Osteoblast (primary cell): Measurements from ENCODE around the gene LSM2. TPM values are rescaled to one million over a fixed set of nuclear protein-coding genes. Genes with fewer than 3 reads are reported as not detected.

Experiments
- DNase-seq: peaks from one replicate; pipeline ENCODE4 v3.0.0; 2011; ENCODE audit warnings: low spot score, mixed read lengths; ENCODE audit not compliant: insufficient read length; ENCODE audit errors: missing footprints
- H2AFZ ChIP-seq: 2 replicates; pipeline ENCODE4 v1.6.0; 2011; ENCODE audit warnings: mild to moderate bottlenecking, low read length
- H3K27ac ChIP-seq: 2 replicates; pipeline ENCODE4 v1.5.1; 2011; ENCODE audit warnings: mild to moderate bottlenecking, low read depth, low read length, moderate library complexity
- H3K27me3 ChIP-seq: 2 replicates; pipeline ENCODE4 v1.6.0; 2012; ENCODE audit warnings: mild to moderate bottlenecking, control low read depth, inconsistent platforms, low read length, moderate library complexity; ENCODE audit not compliant: insufficient read depth
- H3K36me3 ChIP-seq: 2 replicates; pipeline ENCODE4 v1.5.1; 2011; ENCODE audit warnings: mild to moderate bottlenecking, low read length, control low read depth, moderate library complexity; ENCODE audit not compliant: insufficient read depth
- H3K4me1 ChIP-seq: 2 replicates; pipeline ENCODE4 v1.5.1; 2011; ENCODE audit warnings: mild to moderate bottlenecking, low read length, control low read depth, moderate library complexity; ENCODE audit not compliant: insufficient read depth
- H3K4me2 ChIP-seq: 2 replicates; pipeline ENCODE4 v1.6.0; 2011; ENCODE audit warnings: mild to moderate bottlenecking, low read length; ENCODE audit not compliant: insufficient read depth
- H3K4me3 ChIP-seq: fragments of 200-600 bp; sonication (generic); 3 replicates; pipeline ENCODE4 v1.5.1; 2012; ENCODE audit warnings: mild to moderate bottlenecking, low read length, inconsistent platforms; ENCODE audit not compliant: insufficient read depth
- H3K79me2 ChIP-seq: 2 replicates; pipeline ENCODE4 v1.6.0; 2012; ENCODE audit warnings: mild to moderate bottlenecking, low read length, control low read depth, inconsistent platforms; ENCODE audit not compliant: insufficient read depth
- H3K9me3 ChIP-seq: 2 replicates; pipeline ENCODE4 v1.5.1; 2011; ENCODE audit warnings: low read depth, low read length, control low read depth
- H4K20me1 ChIP-seq: 2 replicates; pipeline ENCODE4 v1.6.0; 2012; ENCODE audit warnings: mild to moderate bottlenecking, low read length, control low read depth; ENCODE audit not compliant: insufficient read depth
- total RNA-seq: library from RNA; depleted of rRNA; stranded (reverse); fragments of >200 nt; gene quantifications from 2 replicates; pipeline ENCODE4 v1.2.3, GENCODE V29; 2012
- TF ChIP-seq, protein P1 (sequence below): IDR thresholded peaks from 2 replicates; pipeline ENCODE4 v1.5.1; 2011; ENCODE audit warnings: mild to moderate bottlenecking, low read depth, low read length, moderate library complexity; ENCODE audit errors: extremely low read depth

LSM2 gene
- total RNA-seq, 1 donor = 22.4 TPM

DNA sequence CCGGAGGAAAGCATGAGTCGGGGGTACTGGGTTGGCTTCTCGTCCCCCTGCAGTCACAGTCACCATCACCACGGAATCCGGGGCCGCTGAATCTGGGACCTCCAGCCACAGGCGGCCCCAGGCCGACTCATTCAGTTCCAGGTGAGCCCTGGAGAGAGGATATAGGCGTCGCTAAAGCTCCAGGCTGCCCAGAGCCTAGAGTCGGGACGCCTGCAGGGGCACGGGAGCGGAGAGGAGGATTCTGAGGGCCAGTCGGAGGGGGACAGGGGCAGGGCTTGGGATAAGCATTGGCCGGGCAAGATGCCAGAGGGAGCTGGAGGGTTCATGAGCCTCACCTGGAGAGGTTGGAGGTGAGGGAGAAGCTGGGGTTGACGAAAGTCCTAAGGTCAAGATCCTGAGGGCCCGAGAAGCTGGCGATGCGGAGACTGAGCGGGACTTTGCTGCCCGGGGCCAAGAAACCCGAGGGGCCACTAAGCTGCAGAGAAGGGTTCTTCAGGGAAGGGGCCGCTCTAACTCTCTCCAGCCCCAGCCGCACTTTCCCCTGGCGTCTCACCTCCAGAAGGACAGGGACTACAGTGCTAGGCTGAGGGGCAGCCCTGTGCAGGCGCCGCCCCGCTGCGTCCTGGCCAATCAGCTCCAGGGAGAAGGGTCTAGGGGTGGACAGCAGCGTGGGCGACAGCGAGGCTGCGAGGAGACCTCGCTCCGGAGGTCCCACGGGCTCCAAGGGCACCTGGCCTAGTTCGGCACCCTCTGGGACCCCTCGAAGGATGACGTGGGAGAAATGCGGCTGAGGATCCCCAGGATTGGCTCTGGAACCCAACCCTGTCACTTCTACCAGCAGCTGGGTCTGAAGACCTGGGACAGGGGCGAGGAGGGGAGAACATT lies 40.6 kb downstream of the LSM2 start:
- TF ChIP-seq, protein P1, sequence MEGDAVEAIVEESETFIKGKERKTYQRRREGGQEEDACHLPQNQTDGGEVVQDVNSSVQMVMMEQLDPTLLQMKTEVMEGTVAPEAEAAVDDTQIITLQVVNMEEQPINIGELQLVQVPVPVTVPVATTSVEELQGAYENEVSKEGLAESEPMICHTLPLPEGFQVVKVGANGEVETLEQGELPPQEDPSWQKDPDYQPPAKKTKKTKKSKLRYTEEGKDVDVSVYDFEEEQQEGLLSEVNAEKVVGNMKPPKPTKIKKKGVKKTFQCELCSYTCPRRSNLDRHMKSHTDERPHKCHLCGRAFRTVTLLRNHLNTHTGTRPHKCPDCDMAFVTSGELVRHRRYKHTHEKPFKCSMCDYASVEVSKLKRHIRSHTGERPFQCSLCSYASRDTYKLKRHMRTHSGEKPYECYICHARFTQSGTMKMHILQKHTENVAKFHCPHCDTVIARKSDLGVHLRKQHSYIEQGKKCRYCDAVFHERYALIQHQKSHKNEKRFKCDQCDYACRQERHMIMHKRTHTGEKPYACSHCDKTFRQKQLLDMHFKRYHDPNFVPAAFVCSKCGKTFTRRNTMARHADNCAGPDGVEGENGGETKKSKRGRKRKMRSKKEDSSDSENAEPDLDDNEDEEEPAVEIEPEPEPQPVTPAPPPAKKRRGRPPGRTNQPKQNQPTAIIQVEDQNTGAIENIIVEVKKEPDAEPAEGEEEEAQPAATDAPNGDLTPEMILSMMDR = no peak
- peak overlapping the region; percentile 84 for H2AFZ ChIP-seq
- H3K27me3 ChIP-seq = no peaks in the 10 kb centered on the region
- no peaks in the 10 kb centered on the region for H4K20me1 ChIP-seq
- peaks cover 9% of the 10 kb centered on the region for H3K36me3 ChIP-seq
- peaks cover 4% of the 10 kb centered on the region for H3K4me1 ChIP-seq
- no peaks in the 10 kb centered on the region for H3K79me2 ChIP-seq
- H3K4me3 ChIP-seq = peak overlapping the region; percentile 65
- H3K4me2 ChIP-seq = peak overlapping the region; percentile 83
- peak; percentile 74 for DNase-seq
- H3K27ac ChIP-seq = no peak overlapping the region
- H3K9me3 ChIP-seq = no peaks in the 10 kb centered on the region

DNA sequence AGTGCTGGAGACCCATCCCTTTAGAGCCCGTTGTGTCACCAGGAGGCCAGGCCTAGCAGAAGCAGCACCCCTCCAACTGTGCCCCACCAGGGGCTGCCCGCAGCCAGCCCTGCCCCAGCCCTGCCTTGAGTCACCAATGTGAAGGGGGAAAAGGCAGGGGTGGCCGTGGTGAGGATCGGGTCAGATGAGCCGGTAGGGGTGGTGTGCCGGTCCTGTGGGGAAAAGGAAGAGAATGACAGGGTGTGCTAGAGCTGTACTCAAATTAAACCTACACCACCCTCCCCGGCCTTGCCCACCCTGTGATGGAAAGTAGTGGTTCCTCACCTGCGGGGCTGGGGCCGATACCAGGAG lies 41.2 kb downstream of the LSM2 start:
- Histone ChIP-seq H3K36me3 (peaks cover 11% of the 10 kb centered on the region), H3K4me3 (no peak overlapping the region), H3K27ac (no peak overlapping the region), H3K79me2 (no peaks in the 10 kb centered on the region), H3K4me1 (peaks cover 4% of the 10 kb centered on the region), H2AFZ (no peak overlapping the region), H3K9me3 (no peaks in the 10 kb centered on the region), H3K4me2 (no peak overlapping the region), H4K20me1 (no peaks in the 10 kb centered on the region), H3K27me3 (no peaks in the 10 kb centered on the region)
- DNase-seq = no peak
- TF ChIP-seq, protein P1 = no peak

DNA sequence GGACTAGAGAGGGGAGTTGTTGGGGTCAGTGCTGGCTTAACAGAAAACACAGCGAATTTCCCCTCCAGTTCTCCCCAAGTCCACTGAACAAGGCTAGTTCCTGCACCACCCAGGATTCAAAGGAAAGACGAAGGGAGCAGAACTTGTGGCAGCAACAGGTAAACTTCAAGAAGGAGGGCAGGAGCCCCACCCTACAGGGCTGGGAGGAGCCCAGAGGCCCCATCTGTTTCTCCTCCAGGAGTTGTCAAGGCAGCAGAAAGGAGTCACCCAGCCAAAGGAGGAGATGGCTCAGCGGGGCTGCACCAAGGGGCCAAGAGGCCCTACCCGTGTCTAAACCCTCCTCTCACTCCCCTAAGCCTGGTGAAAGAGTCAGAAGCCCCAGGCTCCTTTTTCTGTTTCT lies 42.6 kb downstream of the LSM2 start:
- no peaks in the 10 kb centered on the region for H3K9me3 ChIP-seq
- H3K4me1 ChIP-seq = peaks cover 4% of the 10 kb centered on the region
- peaks cover 22% of the 10 kb centered on the region for H3K36me3 ChIP-seq
- no peaks in the 10 kb centered on the region for H3K79me2 ChIP-seq
- no peak overlapping the region for H3K4me3 ChIP-seq
- H4K20me1 ChIP-seq = no peaks in the 10 kb centered on the region
- no peak overlapping the region for H3K27ac ChIP-seq
- H2AFZ ChIP-seq = no peak overlapping the region
- DNase-seq = no peak
- H3K27me3 ChIP-seq = no peaks in the 10 kb centered on the region
- TF ChIP-seq, protein P1 = no peak
- H3K4me2 ChIP-seq = no peak overlapping the region

DNA sequence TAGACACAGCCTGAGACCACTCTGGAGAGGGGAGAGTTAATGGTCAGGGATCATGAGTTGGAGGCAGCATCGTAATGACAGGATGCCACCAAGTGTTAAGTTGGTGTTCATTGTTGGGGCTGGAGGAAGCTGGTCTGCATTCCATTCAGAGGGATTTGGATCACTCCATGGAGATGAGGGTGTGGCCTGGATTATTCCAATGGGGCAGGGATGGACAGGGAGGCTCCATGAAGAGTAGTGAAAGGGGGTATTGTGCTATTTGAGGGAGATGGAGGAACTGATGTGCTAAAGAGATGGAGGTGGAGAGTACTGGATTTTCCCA lies 43.2 kb downstream of the LSM2 start:
- no peak overlapping the region for H3K4me3 ChIP-seq
- TF ChIP-seq, protein P1 = no peak
- H3K9me3 ChIP-seq = no peaks in the 10 kb centered on the region
- H3K79me2 ChIP-seq = no peaks in the 10 kb centered on the region
- H3K4me2 ChIP-seq = no peak overlapping the region
- no peak overlapping the region for H3K27ac ChIP-seq
- no peaks in the 10 kb centered on the region for H3K27me3 ChIP-seq
- H2AFZ ChIP-seq = peak overlapping the region; percentile 1
- H3K4me1 ChIP-seq = peaks cover 4% of the 10 kb centered on the region
- no peaks in the 10 kb centered on the region for H4K20me1 ChIP-seq
- H3K36me3 ChIP-seq = peaks cover 25% of the 10 kb centered on the region
- DNase-seq = peak; percentile 87
